Measurements from ENCODE around the gene PBX4. TPM values are rescaled to one million over a fixed set of nuclear protein-coding genes. Genes with fewer than 3 reads are reported as not detected.

Gene PBX4
- total RNA-seq, 1 experiment from 2014 or later, result 0.10 TPM

- no peak for DNase-seq (ENCODE audit: low spot score)
Measured at GRCh38 chr19:19558055-19558454, 60.4 kb downstream of the PBX4 start.

- no peak for DNase-seq (ENCODE audit: low spot score)
Measured at GRCh38 chr19:19554074-19555023, 64.1 kb downstream of the PBX4 start.

GRCh38 chr19:19553670-19554069 is 64.8 kb downstream of the PBX4 start:
- DNase-seq (ENCODE audit: low spot score), result no peak

DNA sequence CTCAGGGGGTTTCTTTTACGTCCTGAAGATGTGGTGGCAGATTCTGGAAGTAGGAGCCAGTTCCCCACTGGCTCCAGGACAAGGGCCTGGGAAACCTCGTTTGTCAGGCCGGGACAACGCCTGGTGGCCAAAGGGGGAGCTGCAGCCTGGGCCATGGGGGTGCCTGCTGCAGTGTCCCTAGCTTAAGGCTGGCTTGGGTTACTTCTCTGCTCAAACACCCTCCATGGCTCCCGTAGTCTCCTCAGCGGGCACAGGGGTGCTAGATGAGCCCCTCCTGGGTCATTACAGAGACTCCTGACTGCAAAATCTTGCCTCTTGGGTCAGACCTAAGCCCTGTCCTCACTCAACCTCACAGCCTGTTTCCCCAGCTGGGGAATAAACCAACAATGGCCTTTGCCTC is 65.7 kb downstream of the PBX4 start:
- no peak for DNase-seq (ENCODE audit: low spot score)

DNA sequence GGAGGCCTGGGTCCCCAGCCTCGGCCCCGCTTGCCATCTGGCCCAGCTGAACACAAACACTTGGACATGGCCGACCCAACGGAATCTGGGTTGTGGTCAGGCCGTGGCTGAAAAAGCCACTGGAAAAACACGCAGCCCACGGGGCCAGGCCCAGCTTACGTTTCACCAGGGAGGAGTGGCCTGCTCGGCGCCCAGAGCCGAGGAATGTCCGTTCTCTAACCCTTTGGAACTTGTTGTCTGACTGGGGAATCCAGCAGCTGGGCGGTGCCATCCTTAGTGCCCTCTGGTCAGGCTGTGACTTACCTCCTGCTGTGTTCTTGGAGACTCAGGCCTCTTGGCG is 66.7 kb downstream of the PBX4 start:
- DNase-seq (ENCODE audit: low spot score), result no peak

DNA sequence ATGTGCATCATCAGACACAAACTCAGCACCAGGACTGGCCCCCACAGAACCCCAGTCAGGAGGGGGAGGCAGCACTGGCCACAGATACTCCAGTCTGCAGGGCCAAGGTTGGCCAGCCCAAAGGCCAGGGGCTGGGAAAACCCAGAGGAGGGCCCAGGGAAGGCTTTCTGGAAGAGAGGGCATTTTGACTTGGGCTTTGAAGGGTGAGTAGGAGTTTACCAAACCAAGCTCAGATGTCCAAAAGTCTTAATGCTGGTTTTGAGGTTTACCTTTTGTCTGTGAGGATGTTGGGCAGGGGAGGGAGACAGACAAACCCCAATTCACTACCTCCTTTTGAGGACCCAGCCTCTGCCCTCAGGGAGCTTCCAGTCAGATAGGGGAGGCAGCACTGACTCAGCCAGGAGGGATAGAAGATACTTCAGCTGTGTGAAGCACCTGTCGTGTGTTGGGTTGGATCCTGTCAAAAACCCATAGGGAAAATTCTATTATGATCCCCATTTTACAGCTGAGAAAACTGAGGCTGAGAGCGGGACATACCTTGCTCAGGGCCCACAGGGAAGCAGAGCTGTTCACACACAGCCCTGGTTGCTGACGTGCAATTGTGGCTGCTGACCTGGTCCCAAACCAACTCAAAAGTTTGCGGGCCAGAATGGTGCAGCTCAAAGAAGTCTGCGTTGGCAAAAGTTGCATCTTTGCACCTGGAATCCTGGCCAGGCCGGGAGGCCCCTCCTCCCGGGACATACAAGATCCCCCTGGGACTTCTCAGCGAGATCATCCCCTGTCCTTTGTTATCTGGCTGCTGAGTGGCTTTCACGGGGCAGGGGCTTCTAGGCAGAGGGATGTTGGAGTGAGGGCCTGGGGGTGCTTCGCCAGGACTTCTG is 67.3 kb downstream of the PBX4 start:
- no peak for DNase-seq (ENCODE audit: low spot score)

DNA sequence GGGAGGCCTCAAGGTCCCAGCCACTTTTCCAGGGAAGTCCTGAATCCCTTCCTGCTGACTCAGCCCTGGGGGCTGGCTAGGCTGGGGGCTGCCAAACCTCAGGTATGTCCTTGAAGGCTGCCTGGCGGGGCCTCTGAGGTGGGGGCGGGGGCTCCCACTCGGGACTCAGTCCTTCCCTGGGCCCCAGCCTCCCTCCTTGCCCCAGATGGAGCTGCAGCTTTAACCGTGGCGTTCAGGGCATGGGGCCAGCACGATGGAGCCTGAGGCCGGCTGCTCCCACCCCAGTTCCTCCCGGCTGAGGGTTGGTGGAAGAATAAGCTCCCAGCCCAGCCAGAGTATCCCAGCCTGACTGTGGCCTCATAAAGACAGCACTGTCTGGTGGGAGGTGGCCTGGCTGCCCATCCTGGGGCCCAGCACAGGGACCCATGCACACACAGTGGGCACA is 68.0 kb downstream of the PBX4 start:
- no peak for DNase-seq (ENCODE audit: low spot score)

DNA sequence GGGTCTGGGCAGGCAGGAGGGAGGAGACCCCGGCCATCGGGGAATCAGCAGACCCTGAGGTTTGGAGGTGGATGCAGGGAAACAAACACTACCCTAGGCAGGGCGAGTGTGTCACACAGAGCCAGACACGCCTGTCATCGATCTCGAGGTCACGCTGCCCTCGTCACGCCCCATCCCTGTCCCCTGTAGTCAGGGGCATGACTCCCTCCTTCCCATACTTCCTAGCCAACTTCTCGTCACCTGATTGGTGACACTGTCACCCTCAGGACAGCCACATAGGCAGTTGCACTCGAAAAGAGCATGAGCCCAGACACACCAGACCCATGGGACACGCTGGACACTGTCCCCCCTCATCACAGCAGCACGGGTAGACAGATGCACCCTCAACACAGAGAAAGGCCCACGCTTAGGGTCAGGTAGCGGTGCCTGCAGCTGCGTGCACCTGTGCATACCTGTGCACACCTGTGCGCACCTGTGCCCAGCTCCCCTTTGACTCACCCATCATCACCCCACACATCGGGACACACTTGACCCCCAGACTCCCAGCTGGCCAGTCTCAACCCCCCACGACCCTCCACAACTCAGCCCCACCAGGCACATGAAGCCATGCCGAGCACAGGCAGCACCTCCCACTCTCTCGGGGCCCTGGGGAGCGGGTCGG is 68.6 kb downstream of the PBX4 start:
- DNase-seq (ENCODE audit: low spot score), result no peak

GRCh38 chr19:19548915-19549759 is 69.3 kb downstream of the PBX4 start:
- no peak for DNase-seq (ENCODE audit: low spot score)

GRCh38 chr19:19547674-19548336 is 70.7 kb downstream of the PBX4 start:
- DNase-seq (ENCODE audit: low spot score), result no peak

GRCh38 chr19:19546751-19547162 is 71.7 kb downstream of the PBX4 start:
- DNase-seq (ENCODE audit: low spot score), result no peak

DNA sequence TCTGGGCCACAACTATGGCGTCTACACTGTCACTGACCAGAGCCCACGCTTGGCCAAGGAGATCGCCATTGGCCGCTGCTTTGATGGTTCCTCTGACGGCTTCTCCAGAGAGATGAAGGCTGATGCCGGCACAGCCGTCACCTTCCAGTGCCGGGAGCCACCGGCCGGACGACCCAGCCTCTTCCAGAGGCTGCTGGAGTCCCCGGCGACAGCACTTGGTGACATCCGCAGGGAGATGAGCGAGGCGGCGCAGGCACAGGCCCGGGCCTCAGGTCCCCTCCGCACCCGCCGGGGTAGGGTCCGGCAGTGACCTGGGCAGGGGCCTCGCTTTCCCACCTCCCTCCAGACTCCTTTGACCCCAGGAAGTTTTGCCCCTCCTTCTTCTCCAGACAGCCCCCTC is 72.8 kb downstream of the PBX4 start:
- no peak for DNase-seq (ENCODE audit: low spot score)

GRCh38 chr19:19544954-19545591 is 73.4 kb downstream of the PBX4 start:
- DNase-seq (ENCODE audit: low spot score), result no peak

GRCh38 chr19:19544257-19544953 is 74.1 kb downstream of the PBX4 start:
- no peak for DNase-seq (ENCODE audit: low spot score)

DNA sequence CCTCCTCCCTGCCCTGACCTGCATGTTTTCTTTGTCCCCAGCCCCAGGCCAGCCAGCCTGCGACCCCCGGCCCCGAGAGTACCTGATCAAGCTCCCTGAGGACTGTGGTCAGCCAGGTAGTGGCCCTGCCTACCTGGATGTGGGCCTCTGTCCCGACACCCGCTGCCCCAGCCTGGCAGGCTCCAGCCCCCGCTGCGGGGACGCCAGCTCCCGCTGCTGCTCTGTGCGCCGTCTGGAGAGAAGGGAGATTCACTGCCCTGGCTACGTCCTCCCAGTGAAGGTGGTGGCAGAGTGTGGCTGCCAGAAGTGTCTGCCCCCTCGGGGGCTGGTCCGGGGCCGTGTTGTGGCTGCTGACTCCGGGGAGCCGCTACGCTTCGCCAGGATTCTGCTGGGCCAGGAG is 74.8 kb downstream of the PBX4 start:
- DNase-seq (ENCODE audit: low spot score), result no peak

- DNase-seq (ENCODE audit: low spot score), result no peak
Measured at GRCh38 chr19:19543101-19543500, 75.4 kb downstream of the PBX4 start.

GRCh38 chr19:19542507-19542906 is 76.0 kb downstream of the PBX4 start:
- DNase-seq (ENCODE audit: low spot score), result no peak

DNA sequence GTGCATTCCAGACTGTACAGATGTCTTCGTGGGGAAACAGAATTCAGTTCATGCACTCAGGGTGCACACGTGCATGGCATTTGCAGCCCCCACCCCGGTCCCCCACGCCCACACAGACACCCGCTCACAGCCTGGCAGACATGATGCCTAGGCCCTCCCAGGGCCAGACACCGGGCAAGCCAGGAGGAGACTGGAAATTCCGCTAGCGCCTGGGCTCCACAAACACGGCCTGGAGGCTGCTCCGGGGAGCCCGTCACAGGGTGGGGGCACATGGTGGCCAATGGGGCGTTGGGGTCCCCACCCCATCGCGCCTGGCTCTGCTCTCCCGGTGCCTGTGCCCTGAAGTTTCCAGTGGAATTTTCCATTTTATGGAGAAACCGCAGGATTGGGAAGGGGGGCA is 76.9 kb downstream of the PBX4 start:
- DNase-seq (ENCODE audit: low spot score), result no peak

- DNase-seq (ENCODE audit: low spot score), result no peak
Measured at GRCh38 chr19:19540715-19541515, 77.6 kb downstream of the PBX4 start.
